Raji (cell line): ENCODE results near the gene HSPB3.

Source experiments
- POLR2A ChIP-seq: IDR thresholded peaks from 2 replicates; pipeline ENCODE4 v1.6.1; 2011; ENCODE audit warnings: low read depth, low read length, control low read depth; ENCODE audit not compliant: insufficient read depth

The HSPB3 gene

DNA sequence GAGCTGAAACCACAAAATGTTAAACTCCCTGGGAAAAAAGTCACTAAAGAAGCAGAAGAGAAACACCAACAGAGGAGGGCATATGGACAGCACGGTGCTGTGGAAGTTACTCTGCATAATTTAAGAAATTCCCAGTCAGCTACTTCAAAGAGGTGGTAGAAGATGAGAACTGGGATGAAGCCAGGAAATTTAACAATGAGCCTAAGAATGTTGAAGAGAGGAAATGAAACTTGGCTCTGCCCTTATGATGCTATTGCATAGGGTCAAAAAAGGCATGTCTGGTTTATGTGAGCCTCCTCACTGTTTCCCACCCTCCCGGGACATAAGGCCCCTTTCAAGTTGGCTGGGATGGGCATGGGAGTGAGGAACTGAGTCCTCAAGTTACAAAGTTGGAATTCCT lies 36.7 kb downstream of the HSPB3 start:
- TF ChIP-seq POLR2A: no peak

DNA sequence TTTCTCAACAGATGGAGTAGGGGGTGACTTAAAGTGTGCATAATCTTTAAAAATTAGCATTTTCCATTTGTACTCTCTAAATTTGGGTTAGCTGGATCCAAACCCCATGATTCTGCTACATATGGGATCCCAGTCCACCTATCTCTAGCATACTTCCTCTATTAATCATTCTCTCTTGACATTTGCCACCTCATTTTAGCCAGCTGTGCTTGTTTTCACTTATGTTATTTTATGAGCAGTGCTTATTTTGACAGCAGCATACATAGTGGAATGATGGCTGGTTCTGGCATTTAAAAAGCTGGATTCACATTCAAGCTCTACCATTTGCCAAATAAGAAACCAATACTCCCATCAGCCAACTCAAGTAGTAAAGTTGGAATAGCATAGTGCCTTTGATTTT lies 39.5 kb downstream of the HSPB3 start:
- TF ChIP-seq POLR2A: no peak
